Measurements from ENCODE around the gene COX4I2.

The COX4I2 gene

GRCh38 chr20:31595654-31596411, 41.9 kb upstream of the COX4I2 start:
- H3K27ac ChIP-seq, result peak overlapping the region; percentile 100
- TF ChIP-seq ZFX (IDR thresholded peaks at IDR 0.05; ENCODE audit: borderline replicate concordance), result no peak
- no peak for TF ChIP-seq CTCF (IDR thresholded peaks at IDR 0.05)

- peak overlapping the region; percentile 100 for H3K27ac ChIP-seq
Measured at GRCh38 chr20:31596412-31596715, 41.3 kb upstream of the COX4I2 start.

GRCh38 chr20:31596831-31597480, 40.8 kb upstream of the COX4I2 start:
- H3K27ac ChIP-seq, result peak overlapping the region; percentile 100

GRCh38 chr20:31597481-31597855, 40.2 kb upstream of the COX4I2 start:
- TF ChIP-seq ZFX (IDR thresholded peaks at IDR 0.05; ENCODE audit: borderline replicate concordance) (no peak), CTCF (IDR thresholded peaks at IDR 0.05) (no peak)
- peak overlapping the region; percentile 100 for H3K27ac ChIP-seq

More at GRCh38 chr20:31596831-31597480, 40.8 kb upstream of the COX4I2 start:
- no peak for TF ChIP-seq CTCF (IDR thresholded peaks at IDR 0.05)
- TF ChIP-seq ZFX (IDR thresholded peaks at IDR 0.05; ENCODE audit: borderline replicate concordance), result no peak

- peak overlapping the region; percentile 100 for H3K27ac ChIP-seq
Measured at GRCh38 chr20:31602431-31602778, 35.3 kb upstream of the COX4I2 start.

GRCh38 chr20:31602779-31603441, 34.8 kb upstream of the COX4I2 start:
- peak overlapping the region; percentile 100 for H3K27ac ChIP-seq
- TF ChIP-seq CTCF (IDR thresholded peaks at IDR 0.05) (no peak), ZFX (IDR thresholded peaks at IDR 0.05; ENCODE audit: borderline replicate concordance) (no peak)

More at GRCh38 chr20:31602431-31602778, 35.3 kb upstream of the COX4I2 start:
- no peak for TF ChIP-seq CTCF (IDR thresholded peaks at IDR 0.05)
- TF ChIP-seq ZFX (IDR thresholded peaks at IDR 0.05; ENCODE audit: borderline replicate concordance), result no peak

DNA sequence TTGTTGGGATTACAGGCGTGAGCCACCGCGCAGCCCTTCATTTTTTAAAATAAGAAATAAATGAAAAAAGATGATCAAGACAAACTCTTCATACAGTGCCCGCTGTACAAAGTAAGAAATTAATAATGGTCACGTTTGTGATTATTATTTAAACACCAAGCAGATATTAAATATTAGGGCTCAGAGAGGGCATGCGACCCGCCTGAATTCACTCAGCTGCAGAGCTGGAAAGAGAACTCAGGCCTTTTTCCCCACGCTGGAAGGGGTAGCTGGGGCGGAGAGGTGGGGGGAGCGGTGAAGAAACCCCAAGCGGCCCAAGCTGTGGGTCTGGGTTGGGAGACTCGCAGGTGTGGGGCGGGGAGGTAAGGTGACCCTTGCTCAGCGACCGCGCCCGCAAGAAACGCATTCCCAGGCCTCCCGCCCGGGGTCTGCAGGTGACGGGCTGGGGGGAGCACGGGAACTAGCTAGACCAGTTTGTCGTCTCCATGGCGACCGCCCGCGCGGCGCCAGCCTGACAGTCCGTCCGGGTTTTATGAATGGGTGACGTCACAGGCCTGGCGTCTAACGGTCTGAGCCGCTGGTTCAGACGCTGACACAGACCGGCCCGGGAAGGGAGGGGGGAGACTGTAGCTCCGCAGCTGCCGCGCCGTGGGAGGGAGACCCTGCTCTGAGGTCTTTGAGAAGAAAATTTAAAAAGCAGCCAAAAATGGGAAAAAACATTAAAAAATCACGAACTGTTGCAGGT, 33.7 kb upstream of the COX4I2 start:
- H3K27ac ChIP-seq, result peak overlapping the region; percentile 100
- TF ChIP-seq ZFX (IDR thresholded peaks at IDR 0.05; ENCODE audit: borderline replicate concordance) (no peak), CTCF (IDR thresholded peaks at IDR 0.05) (no peak)
